Measurements from ENCODE around the gene DICER1.

GRCh38 chr14:95204705-95205104 is 47.4 kb upstream of the DICER1 start:
- TF ChIP-seq REST (IDR thresholded peaks at IDR 0.05; ENCODE audit: insufficient replicate concordance, low read depth) (no peak), CTCF (IDR thresholded peaks at IDR 0.05; ENCODE audit: insufficient read depth, low read length) (no peak), POLR2AphosphoS5 (IDR thresholded peaks at IDR 0.05; ENCODE audit: low read depth) (no peak), SPI1 (IDR thresholded peaks at IDR 0.05; ENCODE audit: borderline replicate concordance, low read depth) (no peak), GABPA (IDR thresholded peaks at IDR 0.05; ENCODE audit: low read depth) (no peak)
